CD4-positive, alpha-beta T cell (primary cell): ENCODE data around the gene PIK3C2G. TPM values are rescaled to one million over a fixed set of nuclear protein-coding genes. Genes with fewer than 3 reads are reported as not detected.

Experiments
- ATAC-seq: fragments of 200-7000 bp; cut with Tn5 transposase; one replicate; pipeline ENCODE4 v1.10.0; 2022; ENCODE audit warnings: mild to moderate bottlenecking; ENCODE audit not compliant: poor library complexity
- CTCF ChIA-PET: fragments of 350-600 bp; sonication (Branson Sonifier 250); formaldehyde crosslinking; loops from one replicate; lab custom pipeline; 2021; ENCODE audit warnings: antibody characterized with exemption, inconsistent platforms; lab: Charles Lee
- POLR2A ChIA-PET: fragments of 350-600 bp; sonication (Branson Sonifier 250); formaldehyde crosslinking; loops from one replicate; lab custom pipeline; 2021; ENCODE audit warnings: antibody characterized with exemption, inconsistent platforms; lab: Charles Lee
- DNase-seq, 14 experiments: peaks; one replicate each; pipeline ENCODE4 v3.0.0-alpha.2; 2013 to 2020; ENCODE audit warnings: mixed read lengths in 2 of 14
- H3K27ac ChIP-seq, 2 donors: one replicate each; pipeline versions ENCODE4 v1.5.1 to v1.7.0; 2013; ENCODE audit warnings: low read length in 2 of 2, low read depth in 1 of 2, mild to moderate bottlenecking in 1 of 2
- H3K27me3 ChIP-seq, 2 experiments: 1 replicate in 1 of 2; 2 replicates in 1 of 2; pipeline versions ENCODE4 v1.6.1 to v1.7.0; 2013; ENCODE audit warnings: low read length in 2 of 2, control low read depth in 1 of 2, mild to moderate bottlenecking in 1 of 2, moderate library complexity in 1 of 2; ENCODE audit not compliant: insufficient read depth in 2 of 2, control insufficient read depth in 1 of 2
- H3K36me3 ChIP-seq: one replicate; pipeline ENCODE4 v1.6.1; 2013; ENCODE audit warnings: low read length, control low read depth; ENCODE audit not compliant: insufficient read depth
- H3K4me1 ChIP-seq: one replicate; pipeline ENCODE4 v1.6.1; 2013; ENCODE audit warnings: low read length, control low read depth; ENCODE audit not compliant: insufficient read depth
- H3K4me3 ChIP-seq: one replicate; pipeline ENCODE4 v1.5.1; 2013; ENCODE audit warnings: mild to moderate bottlenecking, low read length, moderate library complexity
- H3K9me3 ChIP-seq, 2 experiments: 1 replicate in 1 of 2; 2 replicates in 1 of 2; pipeline versions ENCODE4 v1.6.1 to v1.7.0; 2013; ENCODE audit warnings: low read length in 2 of 2, mild to moderate bottlenecking in 2 of 2, control low read depth in 1 of 2, moderate library complexity in 1 of 2; ENCODE audit not compliant: control insufficient read depth in 1 of 2, insufficient read depth in 1 of 2
- H3K27ac Mint-ChIP-seq: one replicate; pipeline ENCODE4 v1.8.0; 2020; ENCODE audit warnings: mixed read lengths
- H3K27me3 Mint-ChIP-seq: one replicate; pipeline ENCODE4 v1.8.0; 2021; ENCODE audit warnings: mixed read lengths
- H3K36me3 Mint-ChIP-seq: one replicate; pipeline ENCODE4 v1.8.0; 2021; ENCODE audit warnings: low read depth, mixed read lengths
- H3K4me1 Mint-ChIP-seq: one replicate; pipeline ENCODE4 v1.8.0; 2021; ENCODE audit warnings: low read depth, mixed read lengths
- H3K4me3 Mint-ChIP-seq: one replicate; pipeline ENCODE4 v1.8.0; 2020; ENCODE audit warnings: mild to moderate bottlenecking, mixed read lengths
- H3K9me3 Mint-ChIP-seq: one replicate; pipeline ENCODE4 v1.8.0; 2020; ENCODE audit warnings: mixed read lengths
- CTCF ChIP-seq: fragments of 200-600 bp; IDR thresholded peaks from one replicate; pipeline ENCODE4 v1.8.0; 2022; ENCODE audit warnings: antibody characterized with exemption, mild to moderate bottlenecking
- intact Hi-C, 2 experiments: fragments of 100-400 bp; cut with DNase I in 1 of 2; cut with micrococcal nuclease in 1 of 2; formaldehyde crosslinking; loops; one replicate each; pipeline versions ENCODE4 v1.15.1 to v1.9.0; 2023 to 2025; cut with DNase I, micrococcal nuclease
- total RNA-seq, 174 experiments: library from RNA in 2 of 174; stranded (reverse) in 2 of 174; gene quantifications; one replicate each; pipeline ENCODE4 v1.2.3 and lab custom pipeline; 2021 to 2026

The PIK3C2G gene
- total RNA-seq, 2 experiments from 2014 or later: not detected

GRCh38 chr12:18258929-18259328, 2.4 kb upstream of the PIK3C2G start:
- Histone ChIP-seq H3K27me3 (no peaks in the 10 kb centered on the region), H3K4me3 (no peak overlapping the region), H3K36me3 (no peaks in the 10 kb centered on the region), H3K27ac (no peak overlapping the region), H3K9me3 (no peaks in the 10 kb centered on the region), H3K4me1 (no peaks in the 10 kb centered on the region)
- CTCF ChIA-PET: no interaction called here
- POLR2A ChIA-PET: no interaction called here
- no peak for TF ChIP-seq CTCF
- Mint-ChIP-seq H3K9me3 (no peaks in the 10 kb centered on the region), H3K36me3 (no peaks in the 10 kb centered on the region), H3K4me3 (no peak overlapping the region), H3K27me3 (no peaks in the 10 kb centered on the region), H3K4me1 (no peaks in the 10 kb centered on the region), H3K27ac (no peak overlapping the region)
- intact Hi-C loops: loop anchor here in 1 of 2 experiments (10.0 kb wide), 1 partner anchor 926 kb away; no protein-coding TSS in a partner anchor
- DNase-seq (no peak), ATAC-seq (no peak)

- TF ChIP-seq CTCF: no peak
- Histone ChIP-seq H3K36me3 (no peaks in the 10 kb centered on the region), H3K27ac (no peak overlapping the region), H3K27me3 (no peaks in the 10 kb centered on the region), H3K9me3 (no peaks in the 10 kb centered on the region), H3K4me1 (no peaks in the 10 kb centered on the region), H3K4me3 (no peak overlapping the region)
- no peaks in the 10 kb centered on the region for H3K27me3 Mint-ChIP-seq
- H3K36me3 Mint-ChIP-seq: no peaks in the 10 kb centered on the region
- H3K27ac Mint-ChIP-seq: no peak overlapping the region
- ATAC-seq: no peak
- DNase-seq: no peak
- H3K9me3 Mint-ChIP-seq: no peaks in the 10 kb centered on the region
- CTCF ChIA-PET: no interaction called here
- POLR2A ChIA-PET: no interaction called here
- intact Hi-C loops: loop anchor here in 1 of 2 experiments (10.0 kb wide), 1 partner anchor 925 kb away; no protein-coding TSS in a partner anchor
- no peak overlapping the region for H3K4me3 Mint-ChIP-seq
- no peaks in the 10 kb centered on the region for H3K4me1 Mint-ChIP-seq
These were observed 1.2 kb upstream of the PIK3C2G start for GRCh38 chr12:18259906-18260682.

- ChIA-PET CTCF (no interaction called here), POLR2A (no interaction called here)
- no peak for ATAC-seq
These were observed 588 bp downstream of the PIK3C2G start for GRCh38 chr12:18261906-18262305.

More at GRCh38 chr12:18261906-18262305, 588 bp downstream of the PIK3C2G start:
- Mint-ChIP-seq H3K27me3 (no peaks in the 10 kb centered on the region), H3K4me3 (no peak overlapping the region), H3K36me3 (no peaks in the 10 kb centered on the region), H3K27ac (no peak overlapping the region), H3K9me3 (no peaks in the 10 kb centered on the region), H3K4me1 (no peaks in the 10 kb centered on the region)
- H3K27ac ChIP-seq: no peak overlapping the region
- H3K4me1 ChIP-seq: no peaks in the 10 kb centered on the region
- H3K9me3 ChIP-seq: no peaks in the 10 kb centered on the region
- intact Hi-C loops: no loop called here
- no peak overlapping the region for H3K4me3 ChIP-seq
- H3K36me3 ChIP-seq: no peaks in the 10 kb centered on the region
- no peaks in the 10 kb centered on the region for H3K27me3 ChIP-seq
- no peak for TF ChIP-seq CTCF
- DNase-seq: no peak
